Breast epithelium (tissue), 4 donors: ENCODE data around the gene CIART. TPM values are rescaled to one million over a fixed set of nuclear protein-coding genes. Genes with fewer than 3 reads are reported as not detected.

Experiments used
- DNase-seq, 2 donors: peaks; one replicate each; pipeline ENCODE4 v3.0.0-alpha.2; 2019; ENCODE audit warnings: low spot score in 2 of 2
- H3K27ac ChIP-seq, 2 donors: fragments of 200-600 bp; sonication (generic) in 1 of 2; one replicate each; pipeline ENCODE4 v1.5.1; 2016 to 2019; ENCODE audit warnings: mild to moderate bottlenecking in 1 of 2
- H3K27me3 ChIP-seq, 2 donors: fragments of 200-600 bp; sonication (generic) in 1 of 2; one replicate each; pipeline versions ENCODE4 v1.5.1 to v1.6.0; 2017 to 2019; ENCODE audit warnings: control low read depth in 1 of 2, mild to moderate bottlenecking in 1 of 2
- H3K36me3 ChIP-seq: fragments of 200-600 bp; one replicate; pipeline ENCODE4 v1.5.1; 2019
- H3K4me1 ChIP-seq, 2 donors: fragments of 200-600 bp; sonication (generic); one replicate each; pipeline ENCODE4 v1.5.1; 2016 to 2019; ENCODE audit warnings: control low read depth in 1 of 2
- H3K4me3 ChIP-seq, 3 donors: fragments of 200-600 bp; sonication (generic); 1 replicate in 2 of 3; 2 replicates in 1 of 3; pipeline ENCODE4 v1.5.1; 2016 to 2019; ENCODE audit warnings: mild to moderate bottlenecking in 3 of 3, moderate library complexity in 2 of 3
- H3K9me3 ChIP-seq, 2 donors: fragments of 200-600 bp; sonication (generic) in 1 of 2; one replicate each; pipeline ENCODE4 v1.5.1; 2016 to 2019; ENCODE audit warnings: control low read depth in 1 of 2
- POLR2A ChIP-seq: fragments of 450-650 bp; IDR thresholded peaks from one replicate; pipeline ENCODE4 v1.6.1; 2016; ENCODE audit warnings: antibody characterized with exemption, mild to moderate bottlenecking, moderate library complexity
- POLR2AphosphoS5 ChIP-seq, 3 donors: sonication (generic); formaldehyde crosslinking; IDR thresholded peaks; one replicate each; pipeline ENCODE4 v1.6.1; 2017; ENCODE audit warnings: antibody characterized with exemption in 3 of 3
- intact Hi-C: fragments of 100-400 bp; cut with DNase I; formaldehyde crosslinking; loops from one replicate; pipeline ENCODE4 v1.15.1; 2023; ENCODE audit warnings: low total_unique reads
- total RNA-seq, 3 donors: library from RNA; depleted of rRNA; stranded (reverse); fragments of >200 nt; gene quantifications; one replicate each; pipeline ENCODE4 v1.1.0, GENCODE V29; 2016
- TF ChIP-seq, protein P1 (sequence below), 3 donors: fragments of 450-650 bp; IDR thresholded peaks; one replicate each; pipeline ENCODE4 v1.5.1; 2016 to 2017; ENCODE audit warnings: antibody characterized with exemption in 3 of 3, mild to moderate bottlenecking in 3 of 3, moderate library complexity in 3 of 3

CIART gene
- total RNA-seq, 3 donors from 2014 or later = 2.6 to 7.4 (median 4.3) TPM

DNA sequence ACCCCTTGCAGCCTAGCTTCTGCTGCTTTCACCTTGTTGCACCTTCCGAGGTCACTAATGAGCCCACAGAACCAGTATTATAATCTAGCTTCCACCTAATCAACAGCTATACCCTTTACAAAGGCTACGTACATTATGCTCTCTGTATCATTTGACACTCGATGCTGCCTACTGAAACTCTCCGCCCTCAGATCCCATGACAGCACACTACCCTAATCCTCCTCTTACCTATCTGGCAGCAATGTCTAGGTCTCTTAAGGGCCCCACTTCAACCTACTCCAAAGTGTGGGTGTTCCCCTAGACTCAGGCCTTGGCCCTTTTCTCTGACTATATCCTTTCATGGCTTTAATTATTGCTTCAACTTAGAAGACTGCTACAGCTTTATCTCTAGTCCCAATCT, 6.5 kb downstream of the CIART start:
- H3K4me1 ChIP-seq = no peaks in the 10 kb centered on the region
- intact Hi-C loops = no loop called here
- no peak overlapping the region for H3K4me3 ChIP-seq
- H3K27me3 ChIP-seq = no peaks in the 10 kb centered on the region
- no peak overlapping the region for H3K27ac ChIP-seq
- H3K36me3 ChIP-seq = peaks cover 6% of the 10 kb centered on the region
- TF ChIP-seq POLR2A (no peak), POLR2AphosphoS5 (IDR thresholded peaks at IDR 0.05) (no peak)
- TF ChIP-seq, protein P1, sequence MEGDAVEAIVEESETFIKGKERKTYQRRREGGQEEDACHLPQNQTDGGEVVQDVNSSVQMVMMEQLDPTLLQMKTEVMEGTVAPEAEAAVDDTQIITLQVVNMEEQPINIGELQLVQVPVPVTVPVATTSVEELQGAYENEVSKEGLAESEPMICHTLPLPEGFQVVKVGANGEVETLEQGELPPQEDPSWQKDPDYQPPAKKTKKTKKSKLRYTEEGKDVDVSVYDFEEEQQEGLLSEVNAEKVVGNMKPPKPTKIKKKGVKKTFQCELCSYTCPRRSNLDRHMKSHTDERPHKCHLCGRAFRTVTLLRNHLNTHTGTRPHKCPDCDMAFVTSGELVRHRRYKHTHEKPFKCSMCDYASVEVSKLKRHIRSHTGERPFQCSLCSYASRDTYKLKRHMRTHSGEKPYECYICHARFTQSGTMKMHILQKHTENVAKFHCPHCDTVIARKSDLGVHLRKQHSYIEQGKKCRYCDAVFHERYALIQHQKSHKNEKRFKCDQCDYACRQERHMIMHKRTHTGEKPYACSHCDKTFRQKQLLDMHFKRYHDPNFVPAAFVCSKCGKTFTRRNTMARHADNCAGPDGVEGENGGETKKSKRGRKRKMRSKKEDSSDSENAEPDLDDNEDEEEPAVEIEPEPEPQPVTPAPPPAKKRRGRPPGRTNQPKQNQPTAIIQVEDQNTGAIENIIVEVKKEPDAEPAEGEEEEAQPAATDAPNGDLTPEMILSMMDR (IDR thresholded peaks at IDR 0.05) = no peak
- DNase-seq = no peak
- H3K9me3 ChIP-seq = no peaks in the 10 kb centered on the region

DNA sequence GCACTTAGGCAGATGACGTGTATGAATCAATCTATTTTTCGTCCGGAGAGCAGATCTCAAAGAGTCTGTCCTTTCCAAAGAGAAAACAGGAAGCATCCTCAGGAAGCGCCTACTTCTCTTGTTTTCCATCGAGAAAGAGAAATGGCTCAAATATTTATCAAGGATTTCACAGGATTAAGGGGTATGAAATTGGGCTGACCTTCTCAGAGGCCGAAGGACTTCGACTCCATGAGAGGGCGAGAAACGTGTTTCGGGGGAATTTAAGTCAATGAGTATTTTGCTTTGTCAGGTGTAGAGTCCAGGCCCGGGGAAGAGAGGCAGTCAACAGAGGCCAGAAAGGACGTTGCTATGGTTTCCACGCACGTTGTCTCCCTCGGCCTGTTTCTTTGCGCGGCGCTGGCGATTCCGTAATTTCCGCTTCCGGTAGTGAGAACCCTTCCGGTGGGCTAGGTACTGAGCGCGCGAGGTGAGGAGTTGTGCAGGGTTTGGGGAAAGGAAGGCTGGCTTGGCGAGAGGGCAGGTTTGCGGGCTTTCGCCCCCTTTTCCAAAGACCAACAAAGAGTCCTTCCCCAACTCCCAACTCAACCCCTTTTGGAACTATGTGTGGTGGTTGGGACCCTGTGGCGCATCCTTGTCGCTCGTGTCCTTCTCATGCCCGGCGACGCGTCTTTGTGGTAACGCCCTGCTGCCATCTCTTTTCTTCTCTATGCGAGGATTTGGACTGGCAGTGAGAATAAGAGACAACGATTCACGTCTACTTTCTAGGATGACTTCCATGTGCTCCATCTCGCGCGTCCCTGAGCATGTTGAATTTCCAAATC, 11.3 kb downstream of the CIART start, which contains the start of gene MRPS21:
MRPS21 (plus strand) TSS at position 429 of the 821 bp plus-strand sequence. CDS start 506 bp downstream, outside the sequence.
- no peaks in the 10 kb centered on the region for H3K9me3 ChIP-seq
- peaks cover 3 to 5% of the 10 kb centered on the region in 2 donors for H3K4me1 ChIP-seq
- peak within 1 kb of the TSS; percentile 64 to 94 (median 71) for H3K4me3 ChIP-seq
- peak within 1 kb of the TSS; percentile 90 to 93 for H3K27ac ChIP-seq
- peak; percentile 78 for TF ChIP-seq POLR2A
- peak; percentile 86 to 96 (median 91) for TF ChIP-seq POLR2AphosphoS5 (IDR thresholded peaks at IDR 0.05)
- TF ChIP-seq, protein P1 (IDR thresholded peaks at IDR 0.05) = peak in 1 of 3 donors; percentile 19
- H3K36me3 ChIP-seq = no peaks in the 10 kb centered on the region
- peak; percentile 85 to 88 for DNase-seq
- intact Hi-C loops = no loop called here
- H3K27me3 ChIP-seq = no peaks in the 10 kb centered on the region

DNA sequence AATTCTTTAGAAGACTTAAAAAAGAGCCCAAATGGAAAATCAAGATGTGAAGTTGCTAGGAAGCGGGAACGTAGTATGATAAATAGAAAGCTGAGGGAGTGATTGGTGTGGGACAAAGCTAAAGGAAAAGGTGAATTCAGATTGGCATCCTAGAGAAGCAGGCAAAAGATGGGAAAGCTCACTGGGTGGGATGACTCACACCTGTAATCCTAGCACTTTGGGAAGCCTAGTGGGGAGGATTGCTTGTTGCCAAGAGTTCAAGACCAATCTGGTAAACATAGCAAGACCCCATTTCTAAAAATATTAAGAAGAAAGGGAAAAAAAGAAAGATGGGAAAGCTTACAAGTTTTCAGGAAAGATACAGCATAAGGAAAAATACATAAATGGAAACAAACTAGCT, 13.1 kb downstream of the CIART start:
- TF ChIP-seq POLR2A (no peak), POLR2AphosphoS5 (IDR thresholded peaks at IDR 0.05) (no peak)
- TF ChIP-seq, protein P1 (IDR thresholded peaks at IDR 0.05) = no peak
- Histone ChIP-seq H3K4me3 (no peak overlapping the region), H3K27me3 (no peaks in the 10 kb centered on the region), H3K27ac (no peak overlapping the region), H3K36me3 (no peaks in the 10 kb centered on the region), H3K9me3 (no peaks in the 10 kb centered on the region), H3K4me1 (peaks cover 3 to 5% of the 10 kb centered on the region in 2 donors)
- intact Hi-C loops = no loop called here
- no peak for DNase-seq

DNA sequence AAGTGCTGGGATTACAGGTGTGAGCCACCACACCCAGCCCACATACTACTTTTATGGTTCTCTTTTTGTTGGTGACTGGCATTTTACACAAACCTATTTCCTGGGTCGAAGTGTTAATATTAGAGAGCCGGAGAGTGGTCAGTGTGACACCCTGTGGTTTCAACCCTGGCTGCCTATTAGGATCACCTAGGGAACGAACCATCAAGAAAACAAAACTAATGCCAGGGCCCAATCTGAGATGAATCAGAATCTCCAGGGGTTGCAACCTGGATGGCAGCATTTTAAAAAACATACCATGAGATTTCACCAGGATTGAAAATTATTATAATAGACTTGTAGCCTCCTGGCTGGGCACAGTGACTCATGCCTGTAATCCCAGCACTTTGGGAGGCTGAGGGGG, 17.4 kb downstream of the CIART start:
- Histone ChIP-seq H3K4me1 (no peaks in the 10 kb centered on the region), H3K27me3 (no peaks in the 10 kb centered on the region), H3K27ac (no peak overlapping the region), H3K36me3 (peaks cover 5% of the 10 kb centered on the region), H3K9me3 (no peaks in the 10 kb centered on the region), H3K4me3 (no peak overlapping the region)
- no peak for DNase-seq
- TF ChIP-seq POLR2A (no peak), POLR2AphosphoS5 (IDR thresholded peaks at IDR 0.05) (no peak)
- TF ChIP-seq, protein P1 (IDR thresholded peaks at IDR 0.05) = no peak
- intact Hi-C loops = no loop called here

DNA sequence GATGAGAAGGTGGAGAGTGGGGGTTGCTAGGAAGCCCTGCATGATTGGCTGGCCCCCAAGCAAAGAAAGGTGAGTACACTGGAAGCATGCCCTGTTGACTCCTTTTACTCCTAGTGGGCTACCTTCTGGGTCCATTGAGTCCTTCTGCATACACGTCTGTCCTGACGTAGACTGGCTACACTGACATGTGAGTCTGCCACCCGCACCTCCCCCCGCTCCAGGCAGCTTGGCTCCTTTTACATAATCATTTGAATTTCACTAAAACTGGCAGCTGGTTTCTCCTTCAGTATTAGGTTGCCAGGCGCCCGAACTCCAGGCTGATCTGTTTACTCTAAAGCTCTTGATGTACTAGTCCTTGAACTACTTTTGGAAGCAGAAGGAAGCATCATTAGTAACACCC, 20.0 kb downstream of the CIART start:
- H3K4me3 ChIP-seq = no peak overlapping the region

More for the DNA sequence above, 20.0 kb downstream of the CIART start:
- no peak for TF ChIP-seq POLR2A
- TF ChIP-seq, protein P1 (IDR thresholded peaks at IDR 0.05) = no peak
- no peak for TF ChIP-seq POLR2AphosphoS5 (IDR thresholded peaks at IDR 0.05)
- DNase-seq = no peak
- Histone ChIP-seq H3K27ac (no peak overlapping the region), H3K9me3 (no peaks in the 10 kb centered on the region), H3K4me1 (no peaks in the 10 kb centered on the region), H3K36me3 (peaks cover 5% of the 10 kb centered on the region), H3K27me3 (no peaks in the 10 kb centered on the region)
- intact Hi-C loops = no loop called here
